Measurements from ENCODE around the gene MACROD1. TPM values are rescaled to one million over a fixed set of nuclear protein-coding genes. Genes with fewer than 3 reads are reported as not detected.

Gene MACROD1
- total and polyA plus RNA-seq, 10 of the 15 experiments (the other 5 are each of a cell fraction or from before 2014, with no cell fraction given): 1.2 to 22.7 (median 11.3) TPM; not detected in 1

- ChIA-PET POLR2A (no interaction called here), RAD21 (ENCODE audit: unreplicated experiment) (interaction anchor here (1.0 kb wide), 1 partner anchor 11 kb away, joined by 3 read pairs; no protein-coding TSS in a partner anchor), SMC1A (ENCODE audit: uncharacterized antibody, unreplicated experiment) (no interaction called here), CTCF (interaction anchor here (0.8 kb wide), 1 partner anchor 108 kb away, joined by 3 read pairs; no protein-coding TSS in a partner anchor)
- H3K4me2 ChIP-seq (ENCODE audit: control insufficient read depth, insufficient read depth): no peak overlapping the region
- no peaks in the 10 kb centered on the region for H3K79me2 ChIP-seq (ENCODE audit: control insufficient read depth, insufficient read depth, low read length)
- intact Hi-C loops (cut with micrococcal nuclease; ENCODE audit: unreplicated experiment) (no loop called here), in situ Hi-C loops (cut with MboI) (no loop called here)
- 42% methylated on average over 8 of the region's 8 CpGs for WGBS (ENCODE audit: insufficient coverage, insufficient replicate concordance, low lambda C conversion rate, missing lambda C conversion rate)
- no peaks in the 10 kb centered on the region for H3K4me1 ChIP-seq (ENCODE audit: control insufficient read depth, insufficient read depth, low read length)
- ATAC-seq: no peak
- no peak for FAIRE-seq
- no TSS peak for BruUV-seq (replicated peaks)
- no peaks in the 10 kb centered on the region for H3K9me3 ChIP-seq (replicated peaks; ENCODE audit: control insufficient read depth, insufficient read depth, low read length)
- no peak overlapping the region for H3K9ac ChIP-seq (ENCODE audit: control insufficient read depth, insufficient read depth, low read length)
- no peak for DNase-seq (ENCODE audit: low read depth, low spot score)
- H3K36me3 ChIP-seq (ENCODE audit: control insufficient read depth in 2 of 2, insufficient read depth in 2 of 2, low read length in 1 of 2): no peaks in the 10 kb centered on the region
- H4K20me1 ChIP-seq (ENCODE audit: control insufficient read depth, insufficient read depth): no peaks in the 10 kb centered on the region
- no peak overlapping the region for H3K27ac ChIP-seq (ENCODE audit: control insufficient read depth, insufficient read depth)
- H2AFZ ChIP-seq (ENCODE audit: control insufficient read depth, low read depth, low read length): no peak overlapping the region
- no peaks in the 10 kb centered on the region for H3K27me3 ChIP-seq (replicated peaks in 1 of 2; ENCODE audit: control insufficient read depth in 2 of 2, insufficient read depth in 2 of 2, low read length in 1 of 2)
- TF ChIP-seq HDGF (IDR thresholded peaks at IDR 0.05): no peak
- TF ChIP-seq SREBF2 (IDR thresholded peaks at IDR 0.05; ENCODE audit: low read length): no peak
- TF ChIP-seq ZNF687 (IDR thresholded peaks at IDR 0.05): no peak
- no peak for TF ChIP-seq SPI1 (IDR thresholded peaks at IDR 0.05; ENCODE audit: borderline replicate concordance, insufficient read depth, low read depth, low read length)
- TF ChIP-seq RBBP5 (conservative IDR thresholded peaks at IDR 0.05): no peak
- TF ChIP-seq ZBED1 (IDR thresholded peaks at IDR 0.05; ENCODE audit: borderline replicate concordance): no peak
- no peak for TF ChIP-seq PAX8 (IDR thresholded peaks at IDR 0.05)
- TF ChIP-seq EED (IDR thresholded peaks at IDR 0.05; ENCODE audit: low read depth): no peak
- no peak overlapping the region for H3K4me3 ChIP-seq
Measured at GRCh38 chr11:64109332-64109731, 56.6 kb downstream of the MACROD1 start.

Data from GM12878 (cell line).